T-cell (primary cell): ENCODE measurements around the gene LIN37. TPM values are rescaled to one million over a fixed set of nuclear protein-coding genes. Genes with fewer than 3 reads are reported as not detected.

ENCODE experiments used
- total RNA-seq, 35 experiments: library from RNA in 6 of 35; stranded (reverse) in 6 of 35; fragments of 120-200 nt in 1 of 35; gene quantifications; one replicate each; pipeline versions ENCODE4 v1.2.1 to v1.2.4 and lab custom pipeline; 2013 to 2026

The LIN37 gene
- total RNA-seq, 5 donors from 2014 or later (not counting 1 experiment from before 2014, with no cell fraction given), result 11.8 to 23.6 (median 22.8) TPM

Other genes starting within 250 kb of the LIN37 start
- 1 to 10 TPM in 4 of 5 donors, not detected in 1; 1.8 to 2.3 (median 2.1) TPM for gene DMKN, start 234.9 kb upstream of the LIN37 start, total RNA-seq
- under 1 TPM in 1 of 5 donors, not detected in 4; 0.23 TPM for gene SBSN, start 220.3 kb upstream of the LIN37 start, total RNA-seq
- not detected for gene GAPDHS, start 215.1 kb upstream of the LIN37 start, total RNA-seq
- 10 to 100 TPM; 27.5 to 46.6 (median 44.2) TPM for gene TMEM147, start 202.9 kb upstream of the LIN37 start, total RNA-seq
- not detected for gene ATP4A, start 184.9 kb upstream of the LIN37 start, total RNA-seq
- gene PMIS2, start 162.4 kb upstream of the LIN37 start, total RNA-seq, result not detected
- gene HAUS5, start 135.8 kb upstream of the LIN37 start, total RNA-seq, result 10 to 100 TPM; 25.5 to 34.1 (median 29.3) TPM
- gene RBM42, start 119.5 kb upstream of the LIN37 start, total RNA-seq, result 10 to 100 TPM; 37.6 to 74.0 (median 68.4) TPM
- gene ETV2, start 106.8 kb upstream of the LIN37 start, total RNA-seq, result 1 to 10 TPM in 2 of 5 donors, under 1 TPM in 2, not detected in 1; 0.67 to 2.1 (median 1.1) TPM
- gene COX6B1, start 100.3 kb upstream of the LIN37 start, total RNA-seq, result 100 to 1,000 TPM; 199 to 248 (median 225) TPM
- under 1 TPM in 4 of 5 donors, not detected in 1; 0.20 to 0.56 (median 0.38) TPM for gene UPK1A, start 82.1 kb upstream of the LIN37 start, total RNA-seq
- gene ZBTB32, start 44.0 kb upstream of the LIN37 start, total RNA-seq, result 1 to 10 TPM; 1.2 to 4.1 (median 2.0) TPM
- gene KMT2B, start 30.6 kb upstream of the LIN37 start, total RNA-seq, result 100 to 1,000 TPM in 1 of 5 donors, 10 to 100 TPM in 4; 76.4 to 107 (median 92.5) TPM
- 100 to 1,000 TPM in 2 of 5 donors, 10 to 100 TPM in 3; 54.7 to 123 (median 98.1) TPM for gene IGFLR1, start 6.1 kb upstream of the LIN37 start, total RNA-seq
- 10 to 100 TPM; 40.2 to 74.1 (median 49.3) TPM for gene U2AF1L4, start 3.2 kb upstream of the LIN37 start, total RNA-seq
- 10 to 100 TPM; 21.2 to 33.5 (median 24.5) TPM for gene PSENEN, start 2.9 kb upstream of the LIN37 start, total RNA-seq
- under 1 TPM in 3 of 5 donors, not detected in 2; 0.44 to 0.69 (median 0.51) TPM for gene HSPB6, start 8.5 kb downstream of the LIN37 start, total RNA-seq
- gene PROSER3, start 9.6 kb downstream of the LIN37 start, total RNA-seq, result 10 to 100 TPM; 31.3 to 52.1 (median 47.8) TPM
- 10 to 100 TPM; 19.7 to 38.5 (median 22.8) TPM for gene ARHGAP33, start 27.0 kb downstream of the LIN37 start, total RNA-seq
- gene PRODH2, start 64.3 kb downstream of the LIN37 start, total RNA-seq, result not detected
- under 1 TPM in 2 of 5 donors, not detected in 3; 0.06 to 0.33 TPM for gene NPHS1, start 103.9 kb downstream of the LIN37 start, total RNA-seq
- under 1 TPM; 0.16 to 0.28 (median 0.25) TPM for gene KIRREL2, start 108.3 kb downstream of the LIN37 start, total RNA-seq
- gene APLP1, start 120.0 kb downstream of the LIN37 start, total RNA-seq, result 1 to 10 TPM in 1 of 5 donors, under 1 TPM in 3, not detected in 1; 0.15 to 1.3 (median 0.33) TPM
- gene NFKBID, start 152.0 kb downstream of the LIN37 start, total RNA-seq, result 10 to 100 TPM; 45.1 to 78.3 (median 51.4) TPM
- 100 to 1,000 TPM in 2 of 5 donors, 10 to 100 TPM in 3; 60.1 to 165 (median 77.2) TPM for gene HCST, start 154.0 kb downstream of the LIN37 start, total RNA-seq
- 1 to 10 TPM; 2.3 to 7.0 (median 2.9) TPM for gene TYROBP, start 159.7 kb downstream of the LIN37 start, total RNA-seq
- 10 to 100 TPM in 4 of 5 donors, 1 to 10 TPM in 1; 9.2 to 20.8 (median 15.3) TPM for gene LRFN3, start 187.8 kb downstream of the LIN37 start, total RNA-seq
- gene SDHAF1, start 246.6 kb downstream of the LIN37 start, total RNA-seq, result 10 to 100 TPM; 10.2 to 30.5 (median 27.3) TPM